Myocyte (in vitro differentiated cells): Measurements from ENCODE around the gene ANO4. TPM values are rescaled to one million over a fixed set of nuclear protein-coding genes. Genes with fewer than 3 reads are reported as not detected.
"Not testable (repeated sequence)": the region's sequence is repeated elsewhere in the genome, so short reads cannot be mapped to it uniquely, and the experiment has no call there.

Experiments used
- DNase-seq: peaks from one replicate; pipeline ENCODE4 v3.0.0-alpha.2; 2012; ENCODE audit warnings: low read depth
- total RNA-seq: library from RNA; depleted of rRNA; stranded (reverse); fragments of >200 nt; gene quantifications from 2 replicates; pipeline ENCODE4 v1.2.3, GENCODE V29; 2014

The ANO4 gene
- total RNA-seq, 1 donor from 2014 or later = 0.99 TPM

DNA sequence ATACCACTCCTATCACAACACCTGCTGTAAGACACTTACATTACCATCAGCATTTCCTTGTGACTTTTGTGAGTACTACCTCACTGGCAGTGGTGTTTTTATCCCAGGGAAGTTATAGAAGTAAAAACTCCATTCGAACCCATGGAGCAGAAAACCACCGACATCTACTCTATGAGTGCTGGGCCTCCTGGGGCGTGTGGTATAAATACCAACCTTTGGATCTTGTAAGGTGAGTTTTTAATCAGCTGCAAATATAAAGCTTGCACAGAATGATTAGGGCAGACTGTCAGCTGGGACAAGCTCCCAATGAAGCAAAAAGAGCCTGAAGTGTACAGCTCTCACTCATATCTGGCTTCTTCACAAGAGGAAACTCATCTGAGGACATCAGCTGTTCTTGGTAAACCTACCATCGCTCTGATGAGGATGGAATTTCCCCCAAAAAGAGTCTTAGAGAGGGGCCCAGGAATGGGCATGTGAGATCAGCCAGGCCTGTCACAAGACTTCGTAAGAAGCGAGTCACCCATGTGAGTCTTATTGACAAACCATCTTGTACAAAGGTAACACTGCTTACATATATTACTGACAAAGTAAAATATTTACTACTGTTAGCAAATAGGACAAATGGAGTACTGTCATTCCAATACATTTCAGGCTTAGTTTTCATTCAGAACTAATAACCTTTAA lies 245.4 kb downstream of the ANO4 start:
- no peak for DNase-seq

DNA sequence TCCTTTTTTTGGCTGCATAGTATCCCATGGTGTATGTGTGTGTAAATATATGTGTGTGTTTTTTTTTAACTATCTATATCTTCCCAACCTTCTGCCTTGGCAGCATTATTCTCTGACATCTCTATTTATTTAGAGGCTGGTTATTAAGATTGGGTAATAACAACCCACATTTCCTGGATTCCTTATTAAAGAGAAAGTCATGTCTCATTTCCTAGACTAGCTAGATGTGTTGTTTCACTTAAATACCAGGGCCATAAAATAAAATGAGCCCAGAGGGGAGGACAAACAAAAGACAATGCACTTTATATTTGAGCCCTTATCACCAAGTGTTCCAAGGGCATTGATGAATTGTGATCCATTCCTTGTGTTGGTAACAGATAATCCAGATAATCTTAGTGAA lies 246.4 kb downstream of the ANO4 start:
- no peak for DNase-seq

DNA sequence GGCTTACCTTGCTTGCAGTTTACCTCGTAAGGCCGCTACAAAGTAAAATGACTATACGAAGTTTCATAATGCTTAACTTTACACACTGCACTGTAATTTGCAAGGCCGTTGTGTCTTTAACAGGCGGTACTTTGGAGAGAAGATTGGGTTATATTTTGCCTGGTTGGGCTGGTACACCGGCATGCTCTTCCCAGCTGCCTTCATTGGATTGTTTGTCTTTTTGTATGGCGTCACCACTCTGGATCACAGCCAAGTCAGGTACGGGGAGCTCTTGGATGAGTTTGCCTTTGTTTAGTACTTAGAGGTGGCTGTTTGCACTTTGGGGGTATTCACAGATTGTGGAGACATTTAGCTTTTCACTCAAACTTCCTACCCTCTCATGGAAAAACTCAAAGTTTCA lies 247.6 kb downstream of the ANO4 start:
- no peak for DNase-seq

GRCh38 chr12:101044512-101045059 lies 250.0 kb downstream of the ANO4 start:
- DNase-seq = no peak

GRCh38 chr12:101045486-101046464 lies 251.2 kb downstream of the ANO4 start:
- no peak for DNase-seq

- no peak for DNase-seq
Measured at GRCh38 chr12:101047652-101048051, 253.1 kb downstream of the ANO4 start.

- DNase-seq = no peak
Measured at GRCh38 chr12:101050631-101051030, 256.1 kb downstream of the ANO4 start.

GRCh38 chr12:101051151-101051550 lies 256.6 kb downstream of the ANO4 start:
- no peak for DNase-seq

- peak; percentile 59 for DNase-seq
Measured at GRCh38 chr12:101051901-101052550, 257.4 kb downstream of the ANO4 start.

GRCh38 chr12:101053203-101053602 lies 258.6 kb downstream of the ANO4 start:
- no peak for DNase-seq

DNA sequence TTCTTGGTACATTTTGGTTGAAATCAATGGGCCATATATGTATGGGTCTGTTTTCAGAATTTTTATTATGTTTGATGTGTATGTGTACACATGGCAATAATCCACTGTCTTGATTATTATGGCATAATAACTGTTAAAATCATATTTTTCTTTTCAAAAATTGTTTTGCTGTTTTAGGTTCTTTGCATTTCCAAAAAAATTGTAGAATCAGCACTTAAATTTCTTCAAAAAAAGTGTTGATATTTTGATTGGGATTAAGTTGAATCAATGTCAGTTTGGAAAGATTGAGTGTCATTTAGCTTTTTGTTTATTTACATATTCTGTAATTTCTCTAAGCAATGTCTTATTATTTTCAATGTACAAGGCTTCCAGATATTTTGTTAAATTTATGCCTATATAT lies 261.4 kb downstream of the ANO4 start:
- DNase-seq = no peak

DNA sequence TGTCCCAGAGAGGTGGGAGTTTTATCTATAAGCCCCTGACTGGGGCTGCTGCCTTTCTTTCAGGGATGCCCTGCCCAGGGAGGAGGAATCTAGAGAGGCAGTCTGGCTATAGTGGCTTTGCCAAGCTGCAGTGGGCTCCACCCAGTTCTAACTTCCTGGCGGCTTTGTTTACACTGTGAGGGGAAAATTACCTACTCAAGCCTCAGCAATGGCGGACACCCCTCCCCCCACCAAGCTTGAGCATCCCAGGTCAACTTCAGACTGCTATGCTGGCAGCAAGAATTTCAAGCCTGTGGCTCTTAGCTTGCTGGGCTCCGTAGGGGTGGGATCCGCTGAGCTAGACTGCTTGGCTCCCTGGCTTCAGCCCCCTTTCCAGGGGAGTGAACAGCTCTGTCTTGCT lies 267.9 kb downstream of the ANO4 start:
- not testable (repeated sequence) for DNase-seq

- DNase-seq = no peak
Measured at GRCh38 chr12:101064721-101065120, 270.1 kb downstream of the ANO4 start.

GRCh38 chr12:101066489-101066888 lies 271.9 kb downstream of the ANO4 start:
- no peak for DNase-seq

DNA sequence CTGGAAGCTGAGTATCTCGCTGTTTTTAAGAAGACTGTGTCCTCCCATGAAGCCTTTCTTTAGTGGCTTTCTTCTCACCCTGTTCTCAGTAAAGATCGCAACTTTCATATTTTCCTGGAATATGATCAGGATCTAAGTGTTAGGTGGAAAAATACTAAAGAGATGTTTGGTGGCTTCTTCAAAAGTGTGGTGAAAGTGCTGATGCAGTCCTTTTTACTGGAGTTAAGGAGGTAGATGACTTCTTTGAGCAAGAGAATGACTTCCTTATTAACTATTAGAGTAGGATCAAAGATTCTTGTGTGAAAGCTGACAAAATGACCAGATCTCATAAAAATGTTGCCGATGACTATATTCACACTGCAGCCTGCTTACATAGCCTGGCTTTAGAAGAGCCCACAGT lies 273.8 kb downstream of the ANO4 start:
- DNase-seq = no peak

DNA sequence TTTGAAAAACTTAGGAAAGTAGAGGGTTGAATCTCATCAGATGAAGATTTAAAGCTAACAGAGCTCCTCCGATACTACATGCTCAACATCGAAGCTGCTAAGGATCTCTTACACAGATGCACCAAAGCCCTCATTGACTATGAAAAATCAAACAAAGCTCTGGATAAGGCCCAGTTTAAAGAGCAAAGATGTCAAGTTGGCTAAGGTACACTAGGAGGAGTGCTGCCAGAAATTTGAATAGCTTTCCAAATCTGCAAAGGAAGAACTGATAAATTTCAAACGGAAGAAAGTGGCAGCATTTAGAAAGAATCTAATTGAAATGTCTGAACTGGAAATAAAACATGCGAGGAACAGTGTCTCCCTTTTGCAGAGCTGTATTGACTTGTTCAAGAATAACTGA lies 274.3 kb downstream of the ANO4 start:
- no peak for DNase-seq

GRCh38 chr12:101074940-101075680 lies 280.5 kb downstream of the ANO4 start:
- DNase-seq = no peak

DNA sequence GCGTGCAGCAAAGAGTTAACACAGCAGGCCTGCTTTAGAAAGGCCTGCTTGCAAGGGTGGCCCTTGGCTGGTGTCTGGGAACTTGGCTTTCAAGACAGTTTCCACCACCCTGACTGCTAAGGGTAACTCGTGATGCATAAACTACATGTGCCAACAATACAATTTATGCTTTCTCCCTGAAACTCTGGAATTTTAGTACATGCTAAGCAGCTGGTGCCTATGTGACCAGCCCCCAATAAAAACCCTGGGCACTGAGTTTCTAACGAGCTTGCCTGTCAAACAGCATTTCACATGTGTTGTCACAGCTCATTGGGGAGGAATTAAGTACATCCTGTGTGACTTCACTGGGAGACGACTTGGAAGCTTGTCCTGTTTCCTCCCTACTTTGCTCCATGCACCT lies 282.3 kb downstream of the ANO4 start:
- DNase-seq = peak; percentile 59

DNA sequence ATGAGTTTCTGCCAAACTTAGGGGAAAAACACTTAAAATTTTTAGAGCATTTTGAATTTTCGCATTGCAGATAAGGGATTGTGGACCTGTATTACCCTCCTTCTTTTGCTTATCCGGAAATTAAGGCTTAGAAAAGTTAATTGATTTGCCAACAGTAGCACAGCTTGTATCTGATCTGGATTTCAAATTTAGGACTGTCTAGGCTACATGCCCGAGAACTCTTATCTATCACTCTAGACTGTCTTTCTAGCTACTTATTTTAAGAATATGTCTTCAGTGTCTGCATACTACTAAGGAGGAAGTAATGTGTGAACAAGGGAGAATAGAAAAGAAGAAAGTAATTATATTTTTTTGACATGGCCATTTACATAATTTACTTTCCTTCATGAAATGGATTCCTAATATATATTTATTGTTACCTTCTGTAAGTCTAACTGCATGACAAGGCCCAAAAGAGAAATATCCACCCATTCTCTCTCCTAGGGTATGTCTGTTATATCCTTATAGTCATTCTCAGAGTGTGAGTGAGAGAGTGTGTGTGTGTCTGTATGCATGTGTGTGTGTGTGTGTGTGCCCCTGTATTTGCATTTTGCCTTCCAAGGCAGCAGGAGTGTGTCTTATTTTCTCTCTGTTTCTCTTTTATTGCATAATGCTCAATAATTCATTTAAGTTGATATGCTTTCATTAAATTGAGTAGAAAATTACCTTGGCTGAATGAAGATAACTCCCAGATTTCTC lies 283.4 kb downstream of the ANO4 start:
- no peak for DNase-seq
